ENCODE measurements around the gene RBFOX1.

The RBFOX1 gene

GRCh38 chr16:7716660-7717550 is 384.3 kb downstream of the RBFOX1 start:
- no peak for FAIRE-seq

DNA sequence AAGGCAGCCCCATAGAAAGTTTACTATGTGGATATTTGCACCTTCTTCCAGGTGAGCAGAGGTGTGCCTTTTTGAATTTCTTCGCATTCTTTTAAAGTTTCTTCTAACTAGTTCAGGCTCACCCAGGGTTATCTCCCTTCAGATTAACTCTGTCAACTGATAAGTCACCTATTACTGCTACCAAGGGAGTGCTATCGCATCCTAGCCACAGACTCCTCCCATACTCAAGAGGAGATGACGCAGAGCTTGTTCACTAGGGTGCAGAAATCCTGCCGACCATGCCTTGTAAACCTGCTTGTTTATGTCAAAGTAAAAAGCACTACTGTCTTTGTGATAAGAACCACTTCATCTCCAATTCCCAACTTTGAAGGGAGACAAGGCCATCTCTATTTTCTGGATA is 390.1 kb downstream of the RBFOX1 start:
- FAIRE-seq: no peak

- no peak for FAIRE-seq
Measured at GRCh38 chr16:7731141-7731540, 398.5 kb downstream of the RBFOX1 start.

DNA sequence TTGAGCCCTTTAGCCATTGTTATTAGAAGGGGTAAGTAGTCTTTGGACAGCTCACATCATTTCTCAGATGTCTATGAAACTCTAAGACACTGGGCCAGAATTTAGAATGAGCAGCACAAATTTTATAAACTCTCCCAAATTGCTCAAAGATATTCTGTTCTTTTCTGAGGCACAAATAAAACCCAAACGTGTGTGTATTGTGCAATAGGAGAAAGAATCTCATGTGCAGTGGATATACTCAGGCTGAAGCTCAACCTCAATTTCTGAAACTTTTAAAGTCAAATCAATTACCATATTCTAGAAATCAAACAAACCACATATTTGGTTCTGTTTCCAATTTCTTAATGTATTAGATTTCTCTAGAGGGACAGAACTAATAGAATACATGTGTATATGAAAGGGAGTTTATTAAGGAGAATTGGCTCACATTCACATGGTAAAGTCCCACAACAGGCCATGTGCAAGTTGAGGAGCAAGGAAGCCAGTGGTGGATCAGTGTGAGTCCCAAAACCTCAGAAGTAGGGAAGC is 403.6 kb downstream of the RBFOX1 start:
- FAIRE-seq: no peak

DNA sequence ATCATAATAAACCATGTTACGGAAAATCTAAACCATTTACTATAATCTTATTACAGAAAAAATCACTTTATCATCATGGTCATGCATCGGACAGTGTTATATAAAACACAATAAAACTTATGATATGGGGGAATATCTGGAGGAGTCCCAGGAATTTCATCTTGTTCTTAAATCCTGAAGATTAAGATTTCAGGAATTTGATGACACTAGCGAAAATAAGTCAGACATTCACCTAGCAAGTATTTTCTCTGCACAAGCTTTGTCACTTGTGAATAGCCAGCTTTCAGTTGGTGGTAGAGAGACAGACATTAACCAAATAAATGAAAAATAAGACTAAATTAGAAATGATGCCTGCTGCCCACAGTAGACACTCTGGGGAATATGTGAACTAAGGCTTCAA is 410.0 kb downstream of the RBFOX1 start:
- FAIRE-seq: no peak

- FAIRE-seq: no peak
Measured at GRCh38 chr16:7744546-7745264, 412.1 kb downstream of the RBFOX1 start.

DNA sequence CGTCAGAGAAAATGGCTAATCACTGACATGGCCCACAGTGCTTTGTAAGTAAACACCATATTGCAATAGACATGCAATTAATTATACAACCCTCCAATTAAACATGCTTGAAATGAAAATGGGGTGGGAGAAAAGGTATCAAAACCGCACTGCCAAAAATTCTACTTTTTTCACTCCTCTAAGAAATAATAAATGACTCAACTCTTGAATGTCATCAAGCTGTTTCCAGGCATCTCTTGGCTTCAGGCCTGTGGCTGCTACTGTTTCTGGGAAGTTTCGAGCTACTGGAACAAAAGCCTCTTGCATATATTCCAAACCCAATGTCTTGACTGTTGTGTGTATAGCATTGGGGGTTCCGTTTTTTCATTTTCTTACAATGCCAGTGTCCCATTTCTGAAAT is 412.6 kb downstream of the RBFOX1 start:
- FAIRE-seq: no peak

DNA sequence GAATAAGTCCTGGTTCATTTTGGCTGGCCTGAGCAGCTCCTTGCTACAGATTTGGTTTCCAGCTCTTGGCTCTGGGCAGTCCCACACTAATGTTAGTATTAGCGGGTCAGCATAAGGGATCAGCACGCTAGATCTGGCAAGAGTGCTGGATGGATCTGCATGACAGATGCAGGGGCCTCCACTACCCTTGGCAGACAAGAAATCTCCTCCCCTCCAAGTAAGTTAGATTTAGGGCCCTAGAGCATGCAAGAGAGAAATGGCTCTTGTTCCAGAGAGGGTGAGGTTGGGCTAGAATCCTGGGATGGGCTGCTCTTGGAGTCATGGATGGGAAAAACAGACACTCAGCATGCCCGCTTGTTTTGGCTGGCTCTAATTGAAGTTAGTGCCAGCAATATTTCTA is 414.3 kb downstream of the RBFOX1 start:
- FAIRE-seq: no peak

DNA sequence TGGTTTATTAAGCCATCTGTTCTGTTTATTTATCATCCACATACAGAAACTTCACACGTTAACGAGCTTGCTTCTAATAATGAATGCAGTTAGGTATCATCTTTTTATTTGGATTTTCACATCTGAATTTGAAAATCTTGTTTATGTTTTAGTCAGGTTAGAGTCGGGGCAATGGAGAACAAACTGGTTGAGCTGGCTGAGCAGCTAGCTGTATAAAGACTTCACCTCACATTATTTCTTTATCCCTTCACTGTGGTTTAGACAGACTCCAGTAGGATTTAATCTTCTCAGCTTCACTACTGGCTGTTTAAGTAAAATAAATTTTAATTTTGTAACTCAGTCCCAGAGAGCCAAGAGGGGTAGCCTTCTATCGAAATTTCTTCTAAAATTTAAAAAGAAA is 415.9 kb downstream of the RBFOX1 start:
- FAIRE-seq: no peak

- FAIRE-seq: no peak
Measured at GRCh38 chr16:7755347-7755882, 422.8 kb downstream of the RBFOX1 start.

Data from G401.6 (cell line).